Common myeloid progenitor, CD34-positive (primary cell): ENCODE results near the gene DNAAF3.
"Not testable (repeated sequence)": the region's sequence is repeated elsewhere in the genome, so short reads cannot be mapped to it uniquely, and the experiment has no call there.

Experiments
- CTCF ChIA-PET: fragments of 350-600 bp; sonication (Branson Sonifier 250); formaldehyde crosslinking; loops from one replicate; lab custom pipeline; 2021; ENCODE audit warnings: antibody characterized with exemption; lab: Charles Lee
- POLR2A ChIA-PET: fragments of 350-600 bp; sonication (Branson Sonifier 250); formaldehyde crosslinking; loops from one replicate; lab custom pipeline; 2021; ENCODE audit warnings: antibody characterized with exemption; lab: Charles Lee
- DNase-seq, 3 donors: peaks; one replicate each; pipeline versions ENCODE4 v3.0.0 to v3.0.0-alpha.2; 2013
- H3K27ac ChIP-seq, 2 experiments: 1 replicate in 1 of 2; 2 replicates in 1 of 2; pipeline ENCODE4 v1.7.0; 2013; ENCODE audit warnings: inconsistent platforms in 2 of 2, low read length in 2 of 2, mild to moderate bottlenecking in 2 of 2, low read depth in 1 of 2, moderate library complexity in 1 of 2; ENCODE audit not compliant: severe bottlenecking in 2 of 2, insufficient read depth in 1 of 2, poor library complexity in 1 of 2
- H3K27me3 ChIP-seq, 5 experiments: replicated peaks in 2 of 5; 1 replicate in 3 of 5; 2 replicates in 2 of 5; pipeline versions ENCODE4 v1.6.1 to v1.7.0; 2013; ENCODE audit warnings: low read length in 4 of 5, mild to moderate bottlenecking in 2 of 5, moderate library complexity in 2 of 5, inconsistent platforms in 1 of 5; ENCODE audit not compliant: insufficient read depth in 5 of 5, control insufficient read depth in 4 of 5
- H3K36me3 ChIP-seq, 4 experiments: 1 replicate in 2 of 4; 2 replicates in 2 of 4; pipeline versions ENCODE4 v1.6.1 to v1.7.0; 2013; ENCODE audit warnings: low read length in 3 of 4, control low read depth in 1 of 4, mild to moderate bottlenecking in 1 of 4; ENCODE audit not compliant: control insufficient read depth in 4 of 4, insufficient read depth in 4 of 4
- H3K4me1 ChIP-seq, 4 experiments: 1 replicate in 3 of 4; 2 replicates in 1 of 4; pipeline versions ENCODE4 v1.6.1 to v1.7.1; 2013; ENCODE audit warnings: low read length in 3 of 4, mild to moderate bottlenecking in 3 of 4, control low read depth in 1 of 4, inconsistent platforms in 1 of 4, moderate library complexity in 1 of 4; ENCODE audit not compliant: control insufficient read depth in 4 of 4, insufficient read depth in 4 of 4; ENCODE audit errors: control extremely low read depth in 1 of 4
- H3K4me3 ChIP-seq, 7 experiments: 1 replicate in 4 of 7; 2 replicates in 3 of 7; pipeline versions ENCODE4 v1.5.1 to v1.7.0; 2013; ENCODE audit warnings: mild to moderate bottlenecking in 7 of 7, low read length in 6 of 7, moderate library complexity in 6 of 7, inconsistent platforms in 2 of 7, low read depth in 2 of 7, control low read depth in 1 of 7; ENCODE audit not compliant: insufficient read depth in 4 of 7, control insufficient read depth in 1 of 7; ENCODE audit errors: extremely low read depth in 1 of 7
- H3K9me3 ChIP-seq, 5 experiments: 1 replicate in 4 of 5; 2 replicates in 1 of 5; pipeline versions ENCODE4 v1.6.1 to v1.7.1; 2013; ENCODE audit warnings: low read length in 4 of 5, mild to moderate bottlenecking in 2 of 5, inconsistent platforms in 1 of 5, low read depth in 1 of 5, moderate library complexity in 1 of 5; ENCODE audit not compliant: control insufficient read depth in 4 of 5, insufficient read depth in 2 of 5; ENCODE audit errors: control extremely low read depth in 1 of 5
- WGBS: methylation state at CpG from one replicate; pipeline ENCODE4 v1.1.5; 2013; ENCODE audit not compliant: insufficient coverage; 5-methylcytosine and 5-hydroxymethylcytosine counted together

The DNAAF3 gene

GRCh38 chr19:55158848-55159749 is 7.3 kb downstream of the DNAAF3 start:
- POLR2A ChIA-PET: interaction anchor here (1.7 kb wide), 1 partner anchor 18 kb away, joined by 8 read pairs; no protein-coding TSS in a partner anchor
- Histone ChIP-seq H3K27ac (peak overlapping the region in 1 of 2 experiments; percentile 14), H3K36me3 (no peaks in the 10 kb centered on the region), H3K4me3 (peak overlapping the region in 1 of 7 experiments; percentile 48), H3K27me3 (peaks cover 2 to 59% (median 12%) of the 10 kb centered on the region in 5 experiments), H3K9me3 (no peaks in the 10 kb centered on the region), H3K4me1 (peaks cover 0 to 27% (median 14%) of the 10 kb centered on the region in 4 experiments)
- CTCF ChIA-PET: interaction anchor here (1.0 to 4.1 kb wide), 12 partner anchors 12 to 277 kb away, joined by 3 to 35 read pairs (median 4); partner anchors contain the start of genes SYT5 and TNNT1
- 93% methylated on average over 8 of the region's 18 CpGs for WGBS
- no peak for DNase-seq

GRCh38 chr19:55158423-55158822 is 8.0 kb downstream of the DNAAF3 start:
- 88% methylated on average over 4 of the region's 4 CpGs for WGBS
- no peaks in the 10 kb centered on the region for H3K9me3 ChIP-seq
- no peak overlapping the region for H3K27ac ChIP-seq
- H3K4me3 ChIP-seq: no peak overlapping the region
- no peaks in the 10 kb centered on the region for H3K36me3 ChIP-seq
- no peak for DNase-seq
- POLR2A ChIA-PET: no interaction called here
- peaks cover 0 to 27% (median 14%) of the 10 kb centered on the region in 4 experiments for H3K4me1 ChIP-seq
- CTCF ChIA-PET: interaction anchor here (2.2 to 4.1 kb wide), 3 partner anchors 11 to 16 kb away, joined by 9 to 35 read pairs (median 25); partner anchors contain the start of gene TNNT1
- peaks cover 2 to 57% (median 12%) of the 10 kb centered on the region in 5 experiments for H3K27me3 ChIP-seq

GRCh38 chr19:55157064-55157908 is 9.1 kb downstream of the DNAAF3 start, which contains the start of gene TNNI3:
Gene TNNI3 (minus strand): TSS chr19:55157732. CDS start chr19:55157589, 143 bp downstream.
- Histone ChIP-seq H3K9me3 (no peaks in the 10 kb centered on the region), H3K27ac (no peak within 1 kb of the TSS), H3K36me3 (no peaks in the 10 kb centered on the region), H3K27me3 (peaks cover 0 to 52% (median 12%) of the 10 kb centered on the region in 5 experiments), H3K4me1 (peaks cover 0 to 27% (median 14%) of the 10 kb centered on the region in 4 experiments), H3K4me3 (peak within 1 kb of the TSS in 2 of 7 experiments; percentile 40 to 54)
- WGBS: 61% methylated on average over 22 of the region's 39 CpGs
- no peak for DNase-seq
- ChIA-PET CTCF (interaction anchor here (3.7 to 4.1 kb wide), 2 partner anchors 10 to 15 kb away, joined by 25 to 35 read pairs; partner anchors contain the start of gene TNNT1), POLR2A (no interaction called here)

- Histone ChIP-seq H3K4me1 (peaks cover 0 to 24% (median 14%) of the 10 kb centered on the region in 4 experiments), H3K4me3 (peak overlapping the region in 4 of 7 experiments; percentile 17 to 63 (median 50)), H3K27ac (no peak overlapping the region), H3K36me3 (no peaks in the 10 kb centered on the region), H3K9me3 (no peaks in the 10 kb centered on the region), H3K27me3 (peaks cover 0 to 44% (median 6%) of the 10 kb centered on the region in 5 experiments)
- DNase-seq: no peak
- WGBS: under 1% methylated on average over 29 of the region's 52 CpGs
- ChIA-PET CTCF (no interaction called here), POLR2A (interaction anchor here (0.6 kb wide), 1 partner anchor 33 kb away, joined by 4 read pairs; no protein-coding TSS in a partner anchor)
These were observed 10.0 kb downstream of the DNAAF3 start for GRCh38 chr19:55156202-55157063.

GRCh38 chr19:55155784-55156183 is 10.6 kb downstream of the DNAAF3 start:
- peaks cover 0 to 40% (median 3%) of the 10 kb centered on the region in 5 experiments for H3K27me3 ChIP-seq

More at GRCh38 chr19:55155784-55156183, 10.6 kb downstream of the DNAAF3 start:
- H3K27ac ChIP-seq, CTCF ChIA-PET, H3K36me3 ChIP-seq, H3K9me3 ChIP-seq, DNase-seq: not testable (repeated sequence)
- Histone ChIP-seq H3K4me1 (peaks cover 0 to 24% (median 13%) of the 10 kb centered on the region in 4 experiments), H3K4me3 (peak overlapping the region in 4 of 7 experiments; percentile 17 to 63 (median 50))
- 7% methylated on average over 5 of the region's 5 CpGs for WGBS
- POLR2A ChIA-PET: interaction anchor here (0.6 kb wide), 1 partner anchor 33 kb away, joined by 4 read pairs; no protein-coding TSS in a partner anchor
